SHP77 treated with DMSO at 0.1 percent for 48 hours (cell line): Measurements from ENCODE around the gene GLYR1.

Source experiments
- DNase-seq: peaks from one replicate; lab custom pipeline; 2025; lab: John Stamatoyannopoulos, UW

Gene GLYR1

DNA sequence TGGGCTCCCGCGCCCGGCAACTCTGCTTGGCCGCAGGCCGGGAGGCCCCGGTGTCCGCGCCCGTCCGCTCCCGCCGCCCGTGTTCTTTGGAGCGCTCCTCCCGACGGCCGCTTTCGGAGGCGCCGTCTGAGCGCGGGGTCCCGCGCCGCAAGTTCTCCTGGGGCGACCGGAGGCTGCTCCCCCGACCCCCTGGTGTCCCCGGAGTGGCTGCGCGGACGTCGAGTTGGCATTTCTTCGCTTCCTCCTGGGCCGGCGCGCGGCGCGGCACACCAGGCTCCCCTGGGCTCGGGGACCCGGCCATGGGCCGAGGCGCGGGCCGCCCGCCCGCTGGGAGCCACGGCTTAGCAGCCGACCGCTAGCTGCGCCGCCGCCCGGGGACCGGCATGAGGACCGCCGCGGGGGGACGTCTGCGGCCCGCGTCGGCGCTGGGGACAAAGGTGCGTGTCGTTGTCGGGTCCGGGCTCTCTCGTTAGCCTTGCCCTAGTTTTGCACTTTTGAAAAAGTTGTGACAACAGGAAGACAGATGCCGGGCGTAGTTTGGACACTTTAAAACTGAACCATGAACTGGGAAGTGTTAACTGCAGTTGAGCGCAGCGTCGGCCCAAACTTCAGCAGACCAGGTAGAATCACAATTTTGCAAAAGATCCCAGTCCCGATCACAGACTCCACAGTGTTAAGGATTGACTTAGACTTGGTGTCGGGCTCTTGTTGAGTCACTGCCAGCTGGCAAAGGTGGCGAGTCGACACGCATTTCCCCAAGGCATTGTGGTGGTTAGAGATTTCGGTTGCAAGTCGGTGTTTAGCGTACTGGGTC is 893 bp upstream of the GLYR1 start:
- DNase-seq, result no peak

- no peak for DNase-seq
Observed at GRCh38 chr16:4846503-4846900, 586 bp downstream of the GLYR1 start.

DNA sequence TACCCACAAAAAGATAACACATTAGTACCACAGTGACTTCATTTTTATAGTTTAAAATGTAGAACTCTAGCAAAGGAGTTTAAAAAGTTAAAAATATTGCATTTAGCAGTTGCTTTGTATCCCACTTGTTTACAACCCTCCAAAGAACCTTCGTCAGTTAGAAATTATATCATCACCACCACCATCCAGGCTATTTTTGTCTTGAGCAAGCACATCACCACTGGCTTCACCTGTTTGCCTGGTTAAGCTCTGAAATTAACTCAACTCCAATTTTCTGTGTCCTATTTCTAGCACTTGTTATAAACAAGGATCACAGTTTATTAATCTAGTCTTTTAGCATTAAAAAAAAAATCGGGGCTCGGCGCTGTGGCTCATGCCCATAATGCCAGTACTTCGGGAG is 6.1 kb downstream of the GLYR1 start:
- no peak for DNase-seq

- no peak for DNase-seq
Observed at GRCh38 chr16:4839942-4840341, 7.1 kb downstream of the GLYR1 start.

DNA sequence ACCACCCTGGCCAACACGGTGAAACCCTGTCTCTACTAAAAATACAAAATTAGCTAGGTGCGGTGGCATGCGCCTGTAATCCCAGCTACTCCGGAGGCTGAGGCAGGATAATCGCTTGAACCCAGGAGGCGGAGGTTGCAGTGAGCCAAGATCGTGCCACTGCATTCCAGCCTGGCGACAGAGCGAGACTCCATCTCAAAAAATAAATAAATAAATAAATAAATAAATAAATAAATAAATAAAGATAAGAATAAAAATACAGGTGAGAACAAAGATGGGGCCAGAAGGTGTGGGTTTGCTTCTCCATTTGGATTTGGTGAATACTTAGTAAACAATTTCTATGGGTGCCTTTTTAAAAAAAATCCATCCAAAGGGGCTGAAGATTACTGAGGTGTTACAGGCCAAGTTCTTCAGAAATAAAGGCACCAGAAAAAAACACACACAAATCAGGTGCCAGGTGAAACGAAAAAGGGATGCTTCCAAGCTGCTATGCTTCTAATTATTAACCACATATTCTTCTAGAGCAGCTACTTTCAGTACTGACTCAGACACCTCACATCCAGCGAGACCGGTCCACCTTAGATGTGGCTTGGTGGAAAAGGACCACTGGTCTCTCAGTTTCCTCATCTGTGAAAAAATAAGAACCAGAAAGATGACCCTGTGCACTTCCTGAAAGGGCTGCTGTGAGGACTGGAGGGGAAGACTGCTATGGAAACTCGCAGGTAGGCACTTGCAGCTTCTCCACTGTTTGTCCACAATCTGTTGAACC is 9.2 kb downstream of the GLYR1 start:
- no peak for DNase-seq

- no peak for DNase-seq
Observed at GRCh38 chr16:4836727-4837126, 10.4 kb downstream of the GLYR1 start.

GRCh38 chr16:4833584-4833983 is 13.5 kb downstream of the GLYR1 start:
- no peak for DNase-seq

GRCh38 chr16:4832698-4833343 is 14.3 kb downstream of the GLYR1 start:
- DNase-seq, result no peak

DNA sequence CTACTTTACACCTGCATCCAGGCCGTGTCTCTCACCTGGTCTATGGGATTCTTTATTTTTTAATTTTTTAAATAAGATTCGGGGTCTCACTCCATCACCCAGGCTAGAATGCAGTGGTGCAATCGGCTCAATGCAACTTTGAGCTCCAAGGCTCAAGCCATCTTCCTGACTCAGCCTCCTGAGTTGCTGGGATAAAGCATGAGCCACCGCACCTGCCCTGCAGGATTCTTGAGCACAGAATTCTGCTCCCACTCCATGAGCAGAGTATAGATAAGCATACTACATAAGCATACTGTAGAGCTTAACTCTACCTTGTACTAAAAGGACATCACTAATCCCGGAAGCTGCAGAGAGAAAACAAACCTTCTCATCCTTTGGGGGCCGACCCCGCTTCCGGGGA is 15.5 kb downstream of the GLYR1 start:
- no peak for DNase-seq

DNA sequence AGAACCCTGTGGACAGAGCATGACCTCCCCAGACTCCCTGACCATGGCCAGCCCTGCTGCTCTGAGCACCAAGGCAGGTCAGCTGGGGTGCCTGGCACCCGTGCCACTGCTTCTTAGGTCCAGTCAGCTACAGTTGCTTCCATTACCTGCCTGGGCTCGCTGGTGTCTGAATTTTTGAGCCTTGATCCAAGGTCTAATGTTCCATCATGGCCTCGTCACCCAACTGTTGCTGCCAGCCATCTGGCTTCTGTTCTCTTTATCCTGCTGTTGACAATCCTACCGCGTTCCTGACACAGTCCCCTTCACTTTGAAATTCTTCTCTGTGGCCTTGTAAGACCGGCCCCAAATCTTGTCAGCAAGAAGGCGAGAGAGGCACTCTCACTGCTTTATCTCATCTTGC is 16.7 kb downstream of the GLYR1 start:
- DNase-seq, result no peak

DNA sequence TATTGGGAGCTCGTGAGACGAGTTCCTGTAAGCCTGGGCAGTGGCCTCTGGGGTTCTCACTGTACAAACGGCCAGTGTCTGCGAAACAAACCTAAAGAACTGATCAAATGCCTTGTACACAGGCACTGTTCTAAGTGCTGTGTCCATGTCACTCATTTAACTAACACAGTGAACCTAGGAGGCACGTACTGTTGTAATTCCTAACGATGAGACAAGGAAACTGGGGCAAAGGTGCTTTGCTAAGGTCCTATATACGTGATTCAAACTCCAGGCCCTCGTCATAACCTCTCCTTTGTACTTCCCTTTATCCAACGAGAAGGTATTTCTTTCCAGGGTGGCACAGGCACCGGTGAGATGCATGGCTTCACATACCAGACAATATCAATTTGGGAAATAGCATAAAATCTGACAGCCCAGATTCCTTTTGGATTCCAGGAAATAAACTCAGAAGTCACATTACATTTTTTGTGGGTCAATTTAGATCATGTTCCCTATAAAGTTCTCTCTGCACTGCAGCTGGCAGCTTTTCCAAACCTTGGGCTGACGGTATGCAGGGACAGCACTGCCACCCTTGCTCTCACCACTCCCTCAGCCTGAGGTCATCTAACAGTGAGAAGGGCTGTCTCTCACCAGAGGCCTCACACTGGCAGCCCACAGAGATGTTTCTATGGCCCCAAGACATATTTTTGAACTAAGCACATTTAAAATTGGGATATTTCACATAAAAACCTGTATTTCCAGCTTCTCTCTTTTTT is 18.3 kb downstream of the GLYR1 start:
- no peak for DNase-seq

DNA sequence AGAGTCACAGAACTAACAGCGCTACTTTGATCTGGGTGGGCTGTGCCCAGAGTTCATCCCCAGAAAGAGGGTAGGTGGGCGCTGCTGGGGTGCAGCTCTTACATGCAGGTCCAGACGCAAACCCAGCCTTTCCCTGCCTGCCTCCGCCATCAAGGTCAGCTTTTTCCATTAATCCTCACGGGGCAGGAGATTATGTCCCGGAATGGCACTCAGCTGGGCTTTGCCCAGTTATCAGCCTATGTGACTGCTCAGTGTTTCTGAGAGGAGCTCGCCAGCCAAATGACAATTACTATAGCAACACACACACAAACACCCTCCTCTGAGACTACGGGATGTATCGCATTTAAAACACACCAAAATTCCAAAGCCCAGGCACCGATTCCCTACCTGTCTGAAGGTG is 20.1 kb downstream of the GLYR1 start:
- DNase-seq, result no peak

DNA sequence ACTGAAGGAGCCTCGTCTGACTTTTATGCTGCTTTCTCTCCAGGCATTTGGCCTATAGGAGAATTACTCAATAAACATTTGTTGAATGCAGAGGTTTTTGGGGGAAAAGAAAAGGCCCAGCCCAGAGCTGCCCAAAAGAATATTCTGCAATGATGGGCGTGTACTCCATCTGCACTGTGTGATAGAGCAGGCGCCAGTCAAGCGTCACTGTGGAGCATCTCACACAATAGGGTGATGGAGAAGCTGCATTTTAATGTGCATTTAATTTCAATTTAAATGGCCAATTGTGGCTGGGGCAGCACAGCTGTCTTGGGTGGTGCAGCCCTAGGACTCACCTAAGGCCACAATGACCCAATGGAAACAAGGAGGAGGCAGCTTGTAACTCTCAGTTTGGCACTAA is 20.6 kb downstream of the GLYR1 start:
- no peak for DNase-seq

- no peak for DNase-seq
Observed at GRCh38 chr16:4825196-4825595, 21.9 kb downstream of the GLYR1 start.

DNA sequence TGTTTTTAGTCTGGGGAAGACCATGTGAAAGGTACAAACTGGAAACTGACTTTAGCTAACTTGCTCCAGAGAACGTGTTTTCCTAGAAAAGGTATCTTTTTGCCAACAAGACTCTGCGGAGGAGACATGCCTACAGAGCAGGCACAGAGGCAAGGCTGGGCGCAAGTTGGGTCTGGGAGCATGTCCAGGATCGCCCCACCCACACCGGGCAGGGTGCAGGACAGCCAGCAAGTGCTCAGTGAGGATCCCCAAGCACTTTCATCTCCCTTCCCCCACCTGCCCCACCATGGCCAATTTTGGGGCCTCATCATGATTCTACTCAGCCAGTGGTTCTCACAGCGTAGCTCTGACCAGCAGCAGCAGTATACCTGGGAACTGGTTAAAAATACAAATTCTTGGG is 26.4 kb downstream of the GLYR1 start:
- no peak for DNase-seq

DNA sequence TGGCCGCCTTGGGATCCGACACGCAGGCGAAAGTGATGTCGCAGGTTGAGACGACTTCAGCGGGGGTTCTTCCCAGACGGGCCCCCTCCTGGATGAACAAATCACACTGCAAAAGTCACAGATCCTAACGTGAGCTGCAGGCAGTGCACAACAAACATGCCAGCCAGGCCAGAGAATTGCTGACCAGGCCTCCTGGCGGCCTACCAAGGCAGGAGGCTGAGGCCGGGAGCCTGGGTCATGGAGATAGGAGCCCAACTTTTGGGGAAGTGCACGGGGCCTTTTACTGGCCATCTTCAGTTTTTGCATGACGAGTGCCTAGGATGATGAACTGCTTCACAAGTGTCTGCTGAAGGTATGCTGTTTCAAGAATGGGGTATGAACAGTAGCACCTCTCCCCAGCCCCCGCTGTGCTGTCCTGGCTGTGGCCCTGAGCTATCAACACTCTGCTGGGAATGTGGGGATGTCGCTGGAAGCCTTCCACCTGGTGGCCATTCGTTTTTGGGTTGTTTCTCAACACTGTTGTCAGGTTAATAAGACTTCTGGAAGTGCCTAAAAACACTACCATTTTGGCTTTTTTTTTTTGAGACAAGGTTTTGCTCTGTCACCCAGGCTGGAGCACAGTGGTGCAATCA is 32.4 kb downstream of the GLYR1 start:
- no peak for DNase-seq

- DNase-seq, result no peak
Observed at GRCh38 chr16:4814046-4814445, 33.0 kb downstream of the GLYR1 start.

DNA sequence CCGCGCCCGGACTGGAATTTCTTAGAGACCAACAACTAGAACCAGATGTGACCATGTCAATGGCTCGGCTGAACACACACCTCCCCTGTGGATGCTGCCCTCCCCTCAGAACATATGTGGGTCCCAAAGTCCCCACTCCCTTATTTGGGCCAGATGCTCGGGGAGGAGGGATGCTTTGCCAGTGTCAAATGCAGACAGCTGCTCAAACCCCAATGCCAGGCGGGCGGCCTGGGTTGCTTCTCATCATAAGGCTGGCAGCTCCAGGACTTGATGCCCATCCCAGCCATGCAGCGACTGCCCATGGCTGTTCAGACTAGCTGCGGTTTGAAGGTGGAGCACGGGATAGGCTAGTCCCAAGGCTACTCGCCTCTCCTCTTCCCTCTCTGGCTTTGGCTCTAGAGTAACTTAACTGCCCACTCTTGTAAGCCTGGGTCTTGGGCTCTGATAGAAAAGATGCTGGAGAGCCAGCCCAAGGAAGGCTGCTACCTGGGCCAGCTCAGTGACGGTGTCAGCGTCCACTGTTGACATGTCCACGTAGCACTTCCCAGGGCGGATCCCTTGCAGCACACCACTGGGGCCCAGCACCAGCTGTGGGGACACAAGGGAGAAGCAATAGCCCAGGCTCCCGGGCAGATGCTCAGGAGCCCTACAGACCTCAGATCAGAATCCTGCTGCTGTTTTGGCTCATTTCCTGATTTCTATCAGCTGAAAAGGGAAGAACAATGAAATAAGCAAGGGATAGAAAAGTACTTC is 33.7 kb downstream of the GLYR1 start:
- DNase-seq, result no peak

- no peak for DNase-seq
Observed at GRCh38 chr16:4811773-4812172, 35.3 kb downstream of the GLYR1 start.

DNA sequence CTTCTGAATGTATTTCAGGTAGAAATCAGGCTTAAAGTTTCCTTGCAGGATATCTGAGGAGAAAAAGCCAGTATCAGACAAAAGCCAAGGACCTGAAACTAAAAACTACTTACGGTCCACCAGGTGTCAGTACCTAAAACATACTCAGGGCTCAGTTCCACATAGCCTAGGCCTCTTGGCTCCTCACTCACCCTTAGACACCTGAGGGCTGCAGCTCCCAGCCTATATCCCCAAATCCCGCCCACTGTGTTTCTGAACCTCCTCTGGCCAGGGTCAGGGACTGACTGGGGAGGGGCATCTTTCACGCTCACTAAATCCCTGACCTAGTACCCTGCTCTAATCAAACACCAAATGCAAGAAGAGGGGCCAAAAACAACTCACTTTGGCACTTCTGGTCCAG is 35.8 kb downstream of the GLYR1 start:
- DNase-seq, result no peak

DNA sequence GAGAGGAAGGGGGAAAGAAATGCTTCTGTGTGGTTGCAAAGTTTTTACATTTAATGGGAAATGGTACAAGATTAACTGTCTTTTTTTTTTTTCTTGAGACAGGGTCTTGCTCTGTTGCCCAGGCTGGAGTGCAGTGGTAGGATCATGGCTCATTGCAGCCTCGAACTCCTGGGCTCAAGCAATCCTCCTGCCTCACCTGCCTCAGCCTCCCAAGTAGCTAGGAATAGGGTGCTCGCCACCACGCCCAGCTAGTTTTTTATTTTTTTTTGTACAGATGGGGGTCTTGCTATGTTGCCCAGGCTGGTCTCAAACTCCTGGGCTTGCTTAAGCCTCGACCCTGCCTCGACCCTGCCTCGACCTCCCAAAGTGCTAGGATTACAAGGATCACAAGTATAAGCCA is 40.8 kb downstream of the GLYR1 start:
- DNase-seq, result no peak
